Measurements from ENCODE around the gene MYO1H.
"Not testable (repeated sequence)": the region's sequence is repeated elsewhere in the genome, so short reads cannot be mapped to it uniquely, and the experiment has no call there.

MYO1H gene

DNA sequence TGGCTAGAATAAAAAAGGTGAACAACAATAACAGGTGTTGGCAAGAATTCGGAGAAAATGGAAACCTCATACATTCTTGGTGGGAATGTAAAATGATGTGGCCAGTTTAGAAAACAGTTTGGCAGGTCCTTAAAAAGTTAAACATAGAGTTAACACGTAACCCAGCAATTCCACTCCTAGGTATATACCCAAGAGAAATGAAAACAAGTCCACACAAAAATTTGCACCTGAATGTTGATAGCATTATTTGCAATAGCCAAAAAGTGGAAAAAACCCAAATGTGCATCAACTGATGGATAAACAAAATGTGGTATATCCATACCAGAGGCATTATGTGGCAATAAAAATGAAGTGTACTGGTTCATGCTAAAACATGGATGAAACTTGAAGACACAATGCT, 2.3 kb upstream of the MYO1H start:
- in situ Hi-C loops (cut with MboI; ENCODE audit: low sequenced_read_pairs): no loop called here

DNA sequence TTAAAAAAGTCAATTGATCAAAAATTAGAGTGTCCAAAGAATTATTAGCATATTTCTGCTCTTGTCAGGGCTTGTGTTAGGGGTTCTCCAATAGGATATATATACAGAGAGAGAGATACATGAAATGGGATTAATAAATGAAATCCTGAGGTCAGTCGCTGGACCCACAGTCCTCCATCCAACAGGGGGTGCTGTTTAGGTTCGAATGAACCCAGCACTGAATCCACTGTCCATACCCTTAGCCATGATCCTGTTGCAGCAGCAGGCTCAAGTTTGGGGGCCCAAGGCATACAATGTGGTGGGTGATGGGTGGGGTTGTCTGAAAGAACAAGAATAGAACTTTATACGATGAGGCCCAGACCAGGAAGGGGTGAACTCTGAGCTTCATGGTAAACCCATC, 780 bp upstream of the MYO1H start:
- in situ Hi-C loops (cut with MboI; ENCODE audit: low sequenced_read_pairs): no loop called here

DNA sequence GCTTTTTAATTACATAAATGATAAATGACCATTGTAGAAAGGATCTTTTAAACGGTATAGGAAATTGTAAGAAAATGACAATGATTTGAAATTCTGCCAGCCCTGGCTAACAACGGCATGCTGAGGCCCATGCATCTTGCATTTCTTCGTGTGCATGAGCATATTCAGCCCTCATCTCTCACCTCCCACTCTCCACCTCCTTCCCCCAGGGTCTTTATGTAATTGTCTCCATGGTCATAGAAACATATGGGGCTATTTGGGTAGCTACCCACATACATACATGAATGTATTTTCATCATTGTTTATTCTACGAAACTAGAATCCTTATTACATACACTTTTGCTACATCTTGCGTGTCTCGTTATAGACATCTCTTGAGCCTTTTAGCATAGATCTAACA, 4.5 kb downstream of the MYO1H start:
- in situ Hi-C loops (cut with MboI; ENCODE audit: low sequenced_read_pairs): no loop called here

DNA sequence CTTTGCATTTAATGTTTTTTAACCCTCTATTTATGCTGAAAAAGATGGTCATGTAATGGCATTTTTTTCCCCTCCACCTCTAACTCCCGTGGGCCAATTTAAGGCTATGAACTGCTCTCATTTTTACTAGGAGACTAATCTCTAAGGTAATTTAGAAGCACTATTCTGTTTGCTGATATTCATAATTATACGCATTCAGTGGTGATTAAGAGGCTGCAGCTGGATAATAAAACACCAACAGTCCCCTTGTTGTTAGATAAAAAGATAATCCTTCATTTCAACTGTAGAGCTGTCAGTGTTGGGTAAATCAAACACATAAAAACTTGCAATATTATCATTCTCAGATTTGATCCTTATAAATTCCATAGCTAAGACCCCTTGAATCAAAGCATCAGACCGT, 8.9 kb downstream of the MYO1H start:
- in situ Hi-C loops (cut with MboI; ENCODE audit: low sequenced_read_pairs): no loop called here

DNA sequence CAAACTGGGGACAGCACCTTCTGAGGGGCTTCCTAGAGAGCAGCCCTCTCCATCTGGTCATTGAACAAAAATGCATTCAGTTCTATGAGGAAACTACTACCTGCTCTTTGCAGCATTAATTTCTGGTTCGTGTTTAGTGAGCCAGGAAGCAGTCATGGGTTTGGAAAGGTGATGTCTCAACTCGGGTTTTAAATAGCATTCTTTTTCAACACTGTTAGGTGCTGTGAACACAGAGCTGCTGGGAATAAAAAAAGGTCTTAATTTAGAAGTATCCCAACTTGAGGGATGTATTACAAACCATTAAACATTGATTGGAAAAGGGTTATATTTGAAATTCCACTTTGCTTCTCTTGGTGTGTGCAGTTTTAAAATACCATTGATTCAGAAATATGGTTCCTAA, 9.3 kb downstream of the MYO1H start:
- in situ Hi-C loops (cut with MboI; ENCODE audit: low sequenced_read_pairs): no loop called here

DNA sequence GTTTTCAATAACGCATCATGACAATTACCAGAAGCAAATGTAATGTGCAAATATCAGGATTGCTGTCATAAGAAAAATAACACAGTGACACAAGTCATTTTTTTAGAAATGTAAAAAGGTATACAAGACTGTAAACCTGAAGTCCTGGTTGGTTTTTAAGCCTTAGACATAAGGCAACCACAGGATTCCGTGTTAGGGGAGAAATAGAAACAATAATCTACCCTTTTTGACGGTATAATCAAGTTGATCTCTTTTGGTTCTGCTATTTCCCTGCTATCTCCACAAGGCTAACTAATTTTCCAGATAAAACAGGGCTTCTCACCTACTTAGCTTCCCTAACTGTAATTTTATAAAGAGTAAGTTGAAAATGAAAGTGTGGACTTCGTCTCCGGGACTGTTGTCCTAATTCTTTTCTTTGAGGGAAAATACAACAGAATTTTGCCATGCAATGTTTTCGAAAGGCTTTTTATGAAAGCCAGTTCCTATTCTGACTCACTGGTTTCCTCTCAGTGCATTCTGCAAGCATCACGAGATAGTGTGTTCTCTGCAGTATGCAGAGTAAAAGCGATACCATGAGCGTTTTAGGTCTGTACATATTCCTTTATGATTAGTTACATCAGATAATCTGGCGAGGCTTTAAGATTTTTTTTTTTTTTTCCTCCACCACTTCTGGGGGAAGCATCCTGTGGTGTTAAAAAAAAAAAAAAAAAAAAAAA, 10.6 kb downstream of the MYO1H start:
- in situ Hi-C loops (cut with MboI; ENCODE audit: low sequenced_read_pairs): no loop called here

DNA sequence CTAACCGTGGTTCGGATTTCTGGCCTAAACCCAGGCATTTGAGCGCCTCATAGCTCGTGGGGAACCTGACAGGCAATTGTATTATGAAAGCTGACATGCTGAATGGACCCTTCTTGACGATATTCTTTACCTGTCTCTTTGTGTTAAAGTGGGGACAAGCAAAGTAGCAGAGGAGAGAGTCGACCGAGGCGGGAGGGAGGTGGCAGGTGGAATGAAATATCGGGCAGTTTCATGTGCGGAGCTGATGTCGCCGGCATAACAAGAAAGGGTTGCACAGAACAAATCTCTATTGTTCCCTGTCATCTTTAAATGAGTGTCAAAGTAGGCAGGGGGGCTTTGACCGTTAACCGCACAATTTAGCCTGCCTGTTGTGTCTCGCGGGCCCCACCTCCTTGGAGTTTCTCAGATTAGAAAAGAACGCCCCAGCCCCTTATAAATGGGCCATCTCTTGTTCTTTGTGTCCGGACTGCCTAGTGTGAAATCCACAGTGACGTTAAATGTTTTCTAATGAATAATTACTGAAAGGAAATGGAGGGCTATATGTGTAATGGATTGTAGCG, 11.5 kb downstream of the MYO1H start:
- in situ Hi-C loops (cut with MboI; ENCODE audit: low sequenced_read_pairs): no loop called here

DNA sequence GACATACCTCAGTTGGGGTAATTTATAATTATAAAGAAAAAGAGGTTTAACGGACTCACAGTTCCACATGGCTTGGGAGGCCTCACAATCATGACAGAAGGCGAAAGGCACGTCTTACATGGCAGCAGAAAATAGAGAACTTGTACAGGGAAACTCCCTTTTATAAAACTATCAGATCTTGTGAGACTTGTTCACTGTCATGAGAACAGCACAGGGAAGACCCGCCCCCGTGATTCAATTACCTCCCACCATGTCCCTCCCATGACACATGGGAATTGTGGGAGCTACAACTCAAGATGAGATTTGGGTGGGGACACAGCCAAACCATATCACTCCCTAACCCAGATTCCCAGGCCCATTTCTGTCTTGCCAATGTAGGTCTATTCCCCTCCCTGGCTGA, 22.1 kb downstream of the MYO1H start:
- in situ Hi-C loops (cut with MboI; ENCODE audit: low sequenced_read_pairs): no loop called here

DNA sequence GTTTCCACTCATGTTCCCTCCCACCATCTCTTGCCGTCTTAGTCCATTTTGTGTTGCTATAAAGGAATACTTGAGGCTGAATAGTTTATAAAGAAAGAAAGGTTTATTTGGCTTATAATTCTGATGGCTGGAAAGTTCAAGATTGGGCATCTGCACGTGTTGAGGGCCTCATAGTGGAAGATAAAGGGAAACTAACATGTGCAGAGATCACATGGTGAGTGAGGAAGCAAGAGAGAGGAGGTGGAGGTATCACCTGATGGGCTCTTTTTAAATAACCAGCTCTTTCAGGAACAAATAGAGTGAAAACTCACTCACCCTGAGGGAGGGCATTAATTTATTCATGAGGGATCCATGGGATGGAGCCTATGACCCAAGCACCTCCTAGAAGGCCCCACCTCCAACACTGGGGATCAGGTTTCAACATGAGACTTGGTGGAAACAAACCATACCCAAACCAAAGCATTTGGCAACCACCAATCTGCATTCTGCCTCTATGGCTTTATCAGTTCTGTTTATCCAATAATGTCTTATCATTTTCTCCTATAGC, 29.5 kb downstream of the MYO1H start:
- in situ Hi-C loops (cut with MboI; ENCODE audit: low sequenced_read_pairs): no loop called here

DNA sequence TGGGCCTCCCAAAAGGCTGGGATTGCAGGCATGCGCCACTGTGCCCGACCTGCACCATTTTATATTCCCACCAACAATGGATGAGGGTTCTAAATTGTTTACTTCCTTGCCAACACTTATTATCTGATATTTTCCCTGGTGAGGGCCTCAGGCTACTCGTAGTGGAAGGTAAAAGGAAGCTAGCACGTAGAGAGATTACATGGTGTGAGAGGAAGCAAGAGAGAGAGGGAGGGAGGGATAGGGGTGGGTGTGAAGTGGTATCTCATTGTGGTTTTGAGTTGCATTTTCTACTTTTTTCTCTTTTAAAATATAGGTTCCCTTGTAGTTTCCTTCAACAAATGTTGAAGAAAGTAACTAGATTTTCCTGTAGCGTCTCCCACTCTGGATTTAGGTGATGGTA, 30.9 kb downstream of the MYO1H start:
- in situ Hi-C loops (cut with MboI; ENCODE audit: low sequenced_read_pairs): no loop called here

DNA sequence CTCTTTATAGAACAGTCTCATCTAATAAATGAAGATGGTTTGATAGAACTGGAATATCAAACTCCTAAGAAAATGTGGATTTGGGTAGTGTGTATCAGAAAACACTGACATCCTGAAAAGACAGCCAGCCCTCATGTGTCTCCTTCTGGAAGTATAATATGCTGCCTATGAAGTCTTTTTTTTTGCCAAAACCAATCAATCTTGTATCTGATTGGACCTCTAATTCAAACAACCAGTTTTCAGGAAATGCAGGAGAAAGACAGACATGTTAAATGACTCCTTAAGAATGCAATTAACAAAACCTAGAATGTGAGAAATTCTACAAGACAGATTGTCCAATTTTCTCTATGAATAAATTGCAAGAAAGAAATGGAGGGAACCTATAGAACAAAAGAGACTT, 34.3 kb downstream of the MYO1H start:
- in situ Hi-C loops (cut with MboI; ENCODE audit: low sequenced_read_pairs): loop anchor here (10.0 kb wide), 1 partner anchor 117 kb away; no protein-coding TSS in a partner anchor

DNA sequence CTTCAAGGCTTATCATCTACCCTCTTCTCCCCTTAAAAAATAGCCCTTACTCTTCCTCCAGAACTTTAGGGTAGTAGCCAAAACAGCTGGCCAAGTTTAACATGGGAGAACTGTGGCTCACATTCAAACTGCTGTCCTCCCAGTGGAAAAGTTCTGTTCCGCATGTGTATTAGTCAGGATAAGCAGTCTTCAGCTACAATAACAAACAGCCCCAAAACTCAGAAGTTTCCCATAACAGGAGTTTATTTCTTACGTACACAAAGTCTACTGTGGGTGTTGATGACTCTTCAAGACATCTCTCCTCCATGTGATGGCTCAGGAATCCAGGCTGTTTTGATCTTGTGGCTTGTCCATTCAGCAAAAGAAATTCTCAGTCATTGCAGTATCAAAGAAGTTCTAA, 35.5 kb downstream of the MYO1H start:
- in situ Hi-C loops (cut with MboI; ENCODE audit: low sequenced_read_pairs): loop anchor here (10.0 kb wide), 1 partner anchor 118 kb away; no protein-coding TSS in a partner anchor

DNA sequence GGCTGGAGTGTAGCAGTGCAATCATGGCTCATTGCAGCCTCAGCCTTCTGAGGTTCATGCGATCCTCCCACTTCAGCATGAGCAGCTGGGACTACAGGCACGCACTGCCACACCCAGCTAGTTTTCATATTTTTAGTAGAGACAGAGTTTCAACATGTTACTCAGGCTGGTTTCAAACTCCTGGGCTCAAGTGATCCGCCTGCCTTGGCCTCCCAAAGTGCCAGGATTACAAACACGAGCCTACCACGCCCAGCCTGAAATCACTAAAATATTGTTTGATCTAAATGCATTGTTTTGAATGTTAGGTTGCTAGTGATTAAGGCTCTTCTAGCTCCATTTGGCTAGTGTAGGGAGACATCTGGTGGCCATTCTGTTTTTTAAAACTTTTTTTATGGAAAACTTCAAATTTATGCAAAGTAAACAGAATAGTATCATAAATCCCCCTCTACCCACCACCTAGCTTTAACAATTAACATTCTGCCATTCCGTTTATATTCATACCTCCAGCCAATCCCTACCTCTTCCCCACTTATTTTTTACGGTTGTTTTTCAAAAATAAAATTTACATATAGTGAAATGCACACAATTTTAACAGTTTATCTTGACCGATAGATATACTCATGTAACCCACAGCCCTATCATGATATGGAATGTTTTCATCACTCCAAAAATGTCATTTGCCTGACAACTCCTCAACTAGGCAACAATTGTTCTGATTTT, 37.8 kb downstream of the MYO1H start:
- in situ Hi-C loops (cut with MboI; ENCODE audit: low sequenced_read_pairs): loop anchor here (10.0 kb wide), 1 partner anchor 121 kb away; no protein-coding TSS in a partner anchor

DNA sequence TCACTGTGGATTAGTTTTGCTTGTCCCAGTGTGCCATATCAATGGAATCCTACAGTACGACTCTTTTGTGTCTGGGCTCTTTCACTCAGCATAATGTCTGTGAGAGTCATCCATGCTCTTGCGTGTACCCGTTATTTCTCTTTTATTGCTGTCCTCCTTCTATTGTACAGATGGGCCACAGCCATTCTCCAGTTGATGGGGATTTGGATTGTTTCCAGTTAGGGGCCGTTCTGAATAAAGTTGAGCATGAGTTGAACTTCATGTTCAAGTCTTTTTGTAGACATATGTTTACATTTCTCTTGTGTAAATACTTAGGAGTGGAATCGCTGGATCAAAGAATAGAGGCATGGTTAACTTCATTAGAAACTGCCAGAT, 38.3 kb downstream of the MYO1H start:
- in situ Hi-C loops (cut with MboI; ENCODE audit: low sequenced_read_pairs): loop anchor here (10.0 kb wide), 1 partner anchor 121 kb away; no protein-coding TSS in a partner anchor

DNA sequence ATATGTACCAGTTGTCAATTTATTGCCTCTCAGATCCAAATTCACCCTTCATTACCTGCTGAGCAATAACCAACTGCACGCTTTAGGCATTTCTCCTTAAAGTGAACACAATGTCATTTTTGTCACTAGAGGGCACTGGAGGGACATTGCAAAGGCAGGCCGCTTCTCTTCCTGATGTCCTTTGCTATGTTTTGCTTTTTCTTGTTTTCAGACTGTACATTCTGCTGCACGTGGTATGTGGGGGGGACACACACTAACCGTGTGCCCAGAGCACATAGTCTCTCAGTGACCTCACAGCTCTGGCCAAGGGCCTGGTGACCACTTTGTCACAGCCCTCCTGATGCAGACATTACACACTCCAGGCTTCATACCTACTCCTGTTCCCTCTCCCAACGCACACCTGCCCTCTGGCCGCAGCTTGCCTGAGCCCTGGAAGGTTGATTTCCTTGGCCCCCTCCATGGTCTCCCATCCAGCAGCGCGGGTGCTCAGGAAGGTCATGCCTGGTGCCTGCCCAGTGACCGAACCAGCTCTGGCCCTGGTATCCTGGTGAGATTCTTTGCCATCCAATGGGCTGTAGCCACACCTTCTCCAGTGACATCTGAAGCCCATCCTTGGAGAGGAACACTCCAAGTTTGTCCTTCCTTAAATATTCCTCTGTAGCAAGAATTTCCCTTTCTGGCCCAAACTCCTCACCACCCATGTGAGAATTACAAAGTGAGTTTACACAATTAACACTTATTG, 39.9 kb downstream of the MYO1H start:
- in situ Hi-C loops (cut with MboI; ENCODE audit: low sequenced_read_pairs): loop anchor here (10.0 kb wide), 1 partner anchor 123 kb away; no protein-coding TSS in a partner anchor

DNA sequence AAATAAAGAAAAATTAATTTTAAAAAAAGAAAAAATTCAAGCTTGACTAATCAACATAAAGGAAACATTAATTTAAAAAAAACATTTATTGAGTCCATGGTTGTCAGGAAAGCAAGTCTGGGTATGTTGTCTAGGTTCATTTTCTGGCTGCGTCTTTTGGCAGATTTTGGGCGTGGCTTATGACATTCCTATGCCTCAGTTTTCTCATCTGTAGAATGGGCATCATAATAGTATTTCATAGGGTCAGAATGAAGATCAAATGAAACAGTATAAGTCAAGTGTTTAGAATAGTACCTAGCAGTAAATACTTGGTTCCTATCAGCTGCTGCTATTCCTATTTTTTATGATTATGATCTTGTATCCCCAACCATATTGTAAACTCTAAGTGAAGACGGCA, 40.5 kb downstream of the MYO1H start:
- in situ Hi-C loops (cut with MboI; ENCODE audit: low sequenced_read_pairs): loop anchor here (10.0 kb wide), 1 partner anchor 123 kb away; no protein-coding TSS in a partner anchor

DNA sequence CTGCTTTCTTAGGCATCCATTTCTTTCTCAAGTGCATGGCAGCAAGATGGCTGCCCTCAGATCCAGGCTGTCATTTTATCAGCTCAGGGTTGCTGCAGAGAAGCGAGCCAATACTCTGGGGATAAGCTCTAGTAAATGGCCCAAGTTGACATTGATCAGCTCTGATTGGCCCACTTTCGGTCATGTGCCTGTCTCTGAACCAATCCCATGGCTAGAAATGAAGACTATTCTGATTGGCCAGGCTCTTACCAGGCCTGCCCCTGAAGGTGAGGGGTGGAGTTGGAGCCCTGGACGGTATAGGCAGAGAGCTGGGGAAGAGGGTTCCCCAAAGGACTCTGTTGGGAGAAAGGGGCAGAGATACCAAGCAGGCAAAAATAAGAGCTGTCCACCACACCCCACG, 41.4 kb downstream of the MYO1H start:
- in situ Hi-C loops (cut with MboI; ENCODE audit: low sequenced_read_pairs): loop anchor here (10.0 kb wide), 1 partner anchor 124 kb away; no protein-coding TSS in a partner anchor

DNA sequence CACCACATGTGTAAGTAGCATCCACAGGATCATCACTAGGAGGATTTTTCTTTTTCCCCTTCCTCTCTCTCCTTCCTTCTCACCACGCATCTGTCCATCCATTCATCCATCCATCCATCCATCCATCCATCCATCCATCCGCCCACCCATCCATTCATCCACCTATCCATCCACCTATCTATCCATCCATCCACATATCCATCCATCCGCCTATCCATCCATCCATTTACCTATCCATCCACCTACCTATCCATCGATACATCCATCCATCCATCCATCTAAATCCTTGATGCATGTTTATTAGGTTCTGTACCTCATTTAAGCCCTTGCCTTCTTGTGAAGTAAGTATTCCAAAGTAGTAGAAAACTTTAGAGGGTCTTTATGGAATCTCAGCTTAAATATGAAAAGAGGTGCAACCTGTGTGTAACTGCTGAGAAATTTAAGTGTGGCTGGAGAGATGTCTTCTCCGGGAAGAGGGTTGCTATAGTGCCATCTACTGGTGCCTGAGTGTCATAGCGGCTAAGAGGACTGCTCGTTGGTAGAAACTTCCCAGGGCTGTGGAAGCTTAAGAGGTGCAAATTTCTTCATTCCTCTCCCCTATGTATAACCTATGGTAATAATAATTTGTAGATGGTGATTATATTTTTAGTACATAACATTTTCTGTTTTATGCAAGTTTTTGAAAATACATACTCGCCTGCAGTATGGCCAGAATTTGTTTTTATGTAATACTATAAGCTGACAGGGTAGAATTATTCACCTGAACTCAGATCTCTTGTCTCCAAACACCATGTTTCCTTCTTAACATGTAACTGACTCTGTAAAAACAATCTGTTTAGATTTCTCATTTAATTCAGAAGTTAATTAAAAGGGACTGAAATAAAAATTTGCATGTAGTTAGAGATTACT, 46.0 kb downstream of the MYO1H start:
- in situ Hi-C loops (cut with MboI; ENCODE audit: low sequenced_read_pairs): no loop called here

DNA sequence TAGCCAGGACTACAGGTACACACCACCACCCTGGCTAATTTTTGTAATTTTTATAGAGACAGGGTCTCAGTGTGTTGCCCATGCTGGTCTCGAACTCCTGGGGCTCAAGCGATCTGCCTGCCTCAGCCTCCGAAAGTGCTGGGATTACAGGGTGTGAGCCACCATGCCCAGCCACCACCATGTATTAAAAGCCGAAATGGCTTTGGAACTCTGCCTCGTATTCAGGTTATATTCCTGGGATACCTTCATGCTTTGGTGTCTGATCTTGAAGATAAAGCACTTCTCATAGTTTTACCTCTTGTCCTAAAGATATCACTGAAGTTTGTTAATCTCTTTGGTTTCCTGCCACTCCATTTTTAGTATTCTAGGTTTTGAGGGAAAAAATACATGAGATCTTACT, 47.2 kb downstream of the MYO1H start:
- in situ Hi-C loops (cut with MboI; ENCODE audit: low sequenced_read_pairs): no loop called here

DNA sequence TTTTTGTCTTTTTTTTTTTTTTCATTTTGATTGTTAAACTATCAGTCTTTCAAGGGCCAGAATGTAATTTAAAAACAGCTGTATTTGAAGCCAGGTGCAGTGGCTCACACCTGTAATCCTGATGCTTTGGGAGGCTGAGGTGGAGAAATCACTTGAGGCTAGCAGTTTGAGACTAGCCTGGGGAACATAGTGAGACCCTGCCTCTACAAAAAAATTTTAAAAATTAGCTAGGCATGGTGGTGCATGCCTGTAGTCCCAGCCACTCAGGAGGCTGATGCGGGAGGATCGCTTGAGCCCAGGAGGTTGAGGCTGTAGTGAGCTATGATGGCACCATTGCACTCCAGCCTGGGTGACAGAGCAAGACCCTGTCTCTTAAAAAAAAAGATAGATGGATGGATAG, 57.1 kb downstream of the MYO1H start:
- in situ Hi-C loops (cut with MboI; ENCODE audit: low sequenced_read_pairs): not testable (repeated sequence)
